Suprapubic skin (tissue), 4 donors: ENCODE measurements around the gene PPP1R14C.

Experiments used
- CTCF ChIP-seq, 2 donors: fragments of 200-600 bp in 1 of 2; fragments of 450-650 bp in 1 of 2; sonication (generic) in 1 of 2; IDR thresholded peaks; one replicate each; pipeline ENCODE4 v1.5.1; 2016 to 2019; ENCODE audit warnings: antibody characterized with exemption in 2 of 2, mild to moderate bottlenecking in 1 of 2, moderate library complexity in 1 of 2
- EP300 ChIP-seq: sonication (generic); formaldehyde crosslinking; IDR thresholded peaks from one replicate; pipeline ENCODE4 v1.6.1; 2017; ENCODE audit warnings: antibody characterized with exemption
- POLR2A ChIP-seq, 2 donors: fragments of 450-650 bp; IDR thresholded peaks; one replicate each; pipeline ENCODE4 v1.6.1; 2017; ENCODE audit warnings: antibody characterized with exemption in 2 of 2, mild to moderate bottlenecking in 2 of 2, moderate library complexity in 2 of 2
- POLR2AphosphoS5 ChIP-seq, 3 donors: sonication (generic); formaldehyde crosslinking; IDR thresholded peaks; one replicate each; pipeline ENCODE4 v1.6.1; 2017; ENCODE audit warnings: antibody characterized with exemption in 3 of 3

- TF ChIP-seq EP300 (no peak), POLR2A (IDR thresholded peaks at IDR 0.05) (no peak), CTCF (IDR thresholded peaks at IDR 0.05) (no peak), POLR2AphosphoS5 (IDR thresholded peaks at IDR 0.05) (no peak)
Observed at GRCh38 chr6:150100745-150101144, 42.1 kb upstream of the PPP1R14C start.
